Measurements from ENCODE around the gene RNF130. TPM values are rescaled to one million over a fixed set of nuclear protein-coding genes. Genes with fewer than 3 reads are reported as not detected.

RNF130 gene
- total RNA-seq, 2 donors from 2014 or later, result 83.9 to 151 TPM

DNA sequence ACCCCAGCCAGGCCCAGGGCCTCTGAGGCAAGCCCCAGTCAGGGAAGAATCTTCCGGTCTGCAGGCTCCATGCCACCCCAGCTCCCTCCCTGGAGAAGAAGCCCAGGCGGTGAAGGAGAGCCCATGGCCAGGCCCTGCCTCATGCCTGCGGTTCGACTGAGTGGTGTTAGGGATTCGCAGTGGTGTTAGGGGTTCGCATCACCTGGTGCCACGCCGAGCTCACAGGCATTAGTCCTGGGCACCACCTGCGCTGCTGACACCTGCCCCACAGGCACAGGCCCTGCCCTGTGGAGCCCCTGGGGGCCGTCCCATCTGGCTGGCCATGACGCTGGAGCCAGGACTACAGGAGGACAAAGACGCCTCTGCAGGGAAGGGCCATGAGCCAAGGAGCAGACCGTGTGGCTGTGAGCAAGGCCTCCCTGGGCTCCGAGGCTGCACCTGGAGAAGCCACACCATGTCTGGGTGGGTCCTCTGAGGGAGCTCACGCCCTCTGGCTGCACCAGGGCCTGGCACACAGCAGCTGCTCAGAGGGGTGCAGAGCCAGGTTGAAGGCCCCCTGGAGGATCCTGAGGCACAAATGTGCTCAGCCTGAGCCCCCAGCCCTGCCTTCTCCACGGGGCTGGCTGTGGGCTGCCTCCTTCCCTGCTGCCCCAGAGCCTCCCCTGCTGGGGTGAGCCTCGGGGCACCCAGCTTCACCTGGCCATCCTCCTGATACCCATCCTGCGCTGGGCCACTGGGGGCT lies 27.6 kb upstream of the RNF130 start:
- H3K36me3 ChIP-seq, result no peaks in the 10 kb centered on the region
- no peaks in the 10 kb centered on the region for H3K27me3 ChIP-seq (replicated peaks; ENCODE audit: insufficient read depth)
- TF ChIP-seq, protein P1, sequence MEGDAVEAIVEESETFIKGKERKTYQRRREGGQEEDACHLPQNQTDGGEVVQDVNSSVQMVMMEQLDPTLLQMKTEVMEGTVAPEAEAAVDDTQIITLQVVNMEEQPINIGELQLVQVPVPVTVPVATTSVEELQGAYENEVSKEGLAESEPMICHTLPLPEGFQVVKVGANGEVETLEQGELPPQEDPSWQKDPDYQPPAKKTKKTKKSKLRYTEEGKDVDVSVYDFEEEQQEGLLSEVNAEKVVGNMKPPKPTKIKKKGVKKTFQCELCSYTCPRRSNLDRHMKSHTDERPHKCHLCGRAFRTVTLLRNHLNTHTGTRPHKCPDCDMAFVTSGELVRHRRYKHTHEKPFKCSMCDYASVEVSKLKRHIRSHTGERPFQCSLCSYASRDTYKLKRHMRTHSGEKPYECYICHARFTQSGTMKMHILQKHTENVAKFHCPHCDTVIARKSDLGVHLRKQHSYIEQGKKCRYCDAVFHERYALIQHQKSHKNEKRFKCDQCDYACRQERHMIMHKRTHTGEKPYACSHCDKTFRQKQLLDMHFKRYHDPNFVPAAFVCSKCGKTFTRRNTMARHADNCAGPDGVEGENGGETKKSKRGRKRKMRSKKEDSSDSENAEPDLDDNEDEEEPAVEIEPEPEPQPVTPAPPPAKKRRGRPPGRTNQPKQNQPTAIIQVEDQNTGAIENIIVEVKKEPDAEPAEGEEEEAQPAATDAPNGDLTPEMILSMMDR (IDR thresholded peaks at IDR 0.05), result no peak
- no peaks in the 10 kb centered on the region for H3K9me3 ChIP-seq
- ATAC-seq (ENCODE audit: insufficient number of reproducible peaks, low FRiP score, low read depth) (no peak), DNase-seq (ENCODE audit: low spot score) (no peak)
- no peaks in the 10 kb centered on the region for H3K4me1 ChIP-seq (ENCODE audit: control insufficient read depth in 1 of 2, low read depth in 2 of 2)
- H3K27ac ChIP-seq, result no peak overlapping the region
- no peak overlapping the region for H3K4me3 ChIP-seq

DNA sequence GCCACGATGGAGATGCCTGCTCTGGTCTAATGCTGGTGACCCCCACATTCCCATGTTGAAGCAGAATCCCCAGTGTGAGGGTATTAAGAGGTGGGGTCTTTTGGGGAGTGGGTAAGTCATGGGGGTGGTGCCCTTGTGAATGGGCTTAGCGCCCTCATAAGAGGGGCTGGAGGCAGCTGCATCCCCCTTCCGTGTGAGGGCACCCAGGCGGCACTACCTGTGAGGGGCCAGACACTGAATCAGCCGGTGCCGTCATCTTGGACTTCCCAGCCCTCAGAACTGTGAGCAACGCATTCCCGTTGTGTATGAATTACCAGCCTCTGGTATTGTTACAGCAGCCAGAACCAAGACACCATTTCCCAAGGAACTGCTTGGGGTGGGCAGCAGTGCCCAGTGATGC lies 27.0 kb upstream of the RNF130 start:
- ATAC-seq (ENCODE audit: insufficient number of reproducible peaks, low FRiP score, low read depth), result no peak
- Histone ChIP-seq H3K4me1 (ENCODE audit: control insufficient read depth in 1 of 2, low read depth in 2 of 2) (no peaks in the 10 kb centered on the region), H3K9me3 (no peaks in the 10 kb centered on the region), H3K36me3 (no peaks in the 10 kb centered on the region), H3K27ac (no peak overlapping the region), H3K4me3 (no peak overlapping the region), H3K27me3 (replicated peaks; ENCODE audit: insufficient read depth) (no peaks in the 10 kb centered on the region)
- DNase-seq (ENCODE audit: low spot score), result no peak
- TF ChIP-seq, protein P1 (IDR thresholded peaks at IDR 0.05), result no peak

DNA sequence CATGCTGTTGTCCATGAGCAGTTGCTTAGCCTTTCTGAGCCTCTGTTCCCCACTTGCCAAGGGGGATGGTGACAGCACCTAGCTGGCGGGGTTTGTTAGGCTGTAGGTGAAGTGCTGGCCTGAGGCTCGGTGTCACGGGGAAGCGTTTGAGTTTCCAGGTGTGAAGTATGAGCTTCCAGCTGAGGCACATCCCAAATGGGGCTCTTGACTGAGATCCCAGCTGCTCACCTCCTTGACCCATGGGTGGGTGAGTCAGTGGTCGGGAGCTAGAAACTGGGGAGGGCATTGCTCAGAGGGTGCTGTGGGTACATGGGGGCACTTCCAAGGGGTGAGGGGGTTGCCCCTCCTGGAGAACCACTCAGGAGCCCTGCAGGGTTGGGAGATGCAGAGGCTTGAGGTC lies 26.4 kb upstream of the RNF130 start:
- ATAC-seq (ENCODE audit: insufficient number of reproducible peaks, low FRiP score, low read depth) (no peak), DNase-seq (ENCODE audit: low spot score) (no peak)
- no peaks in the 10 kb centered on the region for H3K36me3 ChIP-seq
- no peaks in the 10 kb centered on the region for H3K4me1 ChIP-seq (ENCODE audit: control insufficient read depth in 1 of 2, low read depth in 2 of 2)
- no peak overlapping the region for H3K27ac ChIP-seq
- no peaks in the 10 kb centered on the region for H3K9me3 ChIP-seq
- no peak overlapping the region for H3K4me3 ChIP-seq
- TF ChIP-seq, protein P1 (IDR thresholded peaks at IDR 0.05), result no peak
- no peaks in the 10 kb centered on the region for H3K27me3 ChIP-seq (replicated peaks; ENCODE audit: insufficient read depth)

DNA sequence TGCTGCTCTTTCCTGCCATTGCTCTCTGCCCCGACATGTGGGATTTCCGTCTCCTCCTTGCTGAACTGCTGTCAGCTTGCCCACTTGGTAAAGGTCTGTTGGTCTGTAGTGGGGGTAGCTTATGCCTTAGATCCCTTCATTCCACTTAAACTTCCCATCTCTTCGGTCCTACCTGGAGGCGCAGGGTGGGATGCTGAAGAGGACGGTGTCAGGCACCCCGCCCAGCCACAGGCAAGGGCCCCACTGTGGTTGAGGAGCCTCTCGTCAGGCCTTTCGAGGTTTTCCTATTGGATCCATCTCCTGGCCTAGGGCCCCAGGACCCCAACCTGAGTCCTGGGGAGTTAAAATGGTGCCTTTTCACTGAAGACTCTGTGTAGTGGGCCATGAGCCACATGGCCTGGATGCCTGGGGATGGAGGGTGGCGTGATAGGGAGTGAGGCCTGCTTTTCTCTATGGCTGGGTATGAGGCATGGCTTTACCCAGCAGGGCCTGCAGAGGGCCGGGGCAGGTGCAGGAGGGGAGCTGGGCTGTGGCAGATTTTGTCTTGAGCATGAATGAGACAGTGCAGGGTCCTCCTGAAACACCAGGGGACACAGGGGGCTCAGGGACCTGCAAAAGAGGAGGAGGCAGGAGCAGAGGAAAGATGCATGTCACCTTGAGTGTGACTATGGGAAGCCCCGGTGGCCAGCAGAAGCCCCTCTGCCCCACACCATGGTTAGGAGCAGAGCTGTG lies 25.8 kb upstream of the RNF130 start:
- ATAC-seq (ENCODE audit: insufficient number of reproducible peaks, low FRiP score, low read depth) (no peak), DNase-seq (ENCODE audit: low spot score) (no peak)
- no peaks in the 10 kb centered on the region for H3K9me3 ChIP-seq
- H3K27me3 ChIP-seq (replicated peaks; ENCODE audit: insufficient read depth), result no peaks in the 10 kb centered on the region
- no peaks in the 10 kb centered on the region for H3K36me3 ChIP-seq
- no peak overlapping the region for H3K27ac ChIP-seq
- H3K4me1 ChIP-seq (ENCODE audit: control insufficient read depth in 1 of 2, low read depth in 2 of 2), result no peaks in the 10 kb centered on the region
- H3K4me3 ChIP-seq, result no peak overlapping the region
- TF ChIP-seq, protein P1 (IDR thresholded peaks at IDR 0.05), result no peak

DNA sequence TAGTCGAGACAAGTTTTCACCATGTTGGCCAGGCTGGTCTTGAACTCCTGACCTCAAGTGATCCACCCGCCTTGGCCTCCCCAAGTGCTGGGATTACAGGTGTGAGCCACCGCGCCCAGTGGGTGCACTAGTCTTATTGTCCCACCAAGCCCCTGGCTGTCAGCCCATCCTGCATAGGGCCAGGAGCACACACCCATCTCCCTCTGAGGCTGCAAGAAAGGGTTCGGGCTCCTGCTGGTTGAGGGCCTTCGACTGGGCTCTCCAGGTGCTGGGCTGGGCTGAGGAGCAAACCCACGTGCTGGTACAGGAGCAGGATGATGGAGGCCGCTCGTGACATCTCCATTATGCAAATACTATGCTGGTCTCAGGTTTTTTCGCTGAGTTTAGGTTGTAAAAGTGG lies 25.1 kb upstream of the RNF130 start:
- TF ChIP-seq, protein P1 (IDR thresholded peaks at IDR 0.05), result no peak

More for the DNA sequence above, 25.1 kb upstream of the RNF130 start:
- ATAC-seq (ENCODE audit: insufficient number of reproducible peaks, low FRiP score, low read depth) (no peak), DNase-seq (ENCODE audit: low spot score) (no peak)
- Histone ChIP-seq H3K27ac (no peak overlapping the region), H3K27me3 (replicated peaks; ENCODE audit: insufficient read depth) (no peaks in the 10 kb centered on the region), H3K36me3 (no peaks in the 10 kb centered on the region), H3K9me3 (no peaks in the 10 kb centered on the region), H3K4me1 (ENCODE audit: control insufficient read depth in 1 of 2, low read depth in 2 of 2) (peaks cover 0 to under 1% of the 10 kb centered on the region in 2 donors), H3K4me3 (no peak overlapping the region)

All from thoracic aorta (tissue), 2 donors.